Measurements from ENCODE around the gene LRIT1.

The LRIT1 gene

DNA sequence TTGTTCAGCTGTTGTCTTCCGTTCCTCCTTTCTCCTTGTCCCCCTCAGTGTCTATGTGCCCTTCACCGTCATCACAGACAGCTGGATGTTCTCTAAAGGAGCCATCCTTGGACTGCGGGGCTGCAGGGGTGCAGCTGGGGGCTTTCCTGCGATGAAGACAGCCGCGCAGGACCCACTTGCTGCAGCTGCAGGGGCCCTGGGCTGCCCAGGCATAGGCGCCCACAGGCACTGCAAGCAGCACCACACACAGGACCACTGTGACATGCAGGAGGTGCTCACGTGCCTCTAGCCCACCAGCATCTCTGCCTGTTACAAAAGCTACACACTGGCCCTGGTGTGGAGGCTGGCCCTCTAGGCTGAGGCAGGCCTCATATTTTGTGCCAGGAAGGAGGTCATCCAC, 19.4 kb downstream of the LRIT1 start:
- H3K4me3 ChIP-seq: no peak overlapping the region

DNA sequence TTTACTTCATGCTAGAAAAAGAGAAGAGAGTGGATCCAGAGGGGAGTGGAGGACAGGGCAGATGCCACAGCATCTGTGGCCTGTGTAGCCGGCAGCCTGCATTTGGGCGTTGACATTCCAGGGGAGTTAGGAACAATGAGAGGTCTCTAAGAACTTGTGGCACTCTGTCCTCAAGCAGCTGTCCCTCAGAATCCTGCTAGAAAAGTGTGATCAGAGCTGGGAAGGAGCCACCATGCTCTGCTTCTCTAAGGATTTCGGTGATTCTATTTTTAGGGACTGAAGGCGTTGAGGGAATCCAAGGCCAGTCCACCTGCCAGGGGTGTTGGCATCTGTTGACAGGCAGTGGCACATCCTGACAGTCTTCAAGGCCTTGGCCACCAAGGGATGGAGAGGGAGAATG, 23.6 kb downstream of the LRIT1 start:
- H3K4me3 ChIP-seq: no peak overlapping the region
- H3K27ac ChIP-seq: no peak overlapping the region

More for the DNA sequence above, 19.4 kb downstream of the LRIT1 start:
- H3K27ac ChIP-seq: no peak overlapping the region

DNA sequence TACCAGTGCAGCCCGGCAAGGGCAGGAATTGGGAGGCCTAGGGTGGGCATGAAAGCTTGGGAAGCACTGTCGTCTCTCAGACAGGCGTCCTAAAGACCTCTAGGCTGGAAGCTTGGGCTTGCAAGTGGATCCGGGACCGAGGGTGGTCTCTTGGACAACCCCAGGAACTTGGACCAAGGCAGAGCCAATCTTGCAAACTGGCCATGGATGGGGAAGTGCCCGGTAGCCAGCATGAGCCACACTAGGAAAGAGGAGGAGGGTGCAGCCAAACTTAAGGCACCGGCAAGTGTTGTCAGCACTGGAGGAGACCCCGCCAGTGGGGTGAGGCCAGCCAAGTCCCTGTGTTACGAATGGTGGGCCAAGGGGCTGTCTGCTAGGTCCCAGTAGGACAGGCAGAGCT, 24.5 kb downstream of the LRIT1 start:
- Histone ChIP-seq H3K4me3 (no peak overlapping the region), H3K27ac (no peak overlapping the region)

DNA sequence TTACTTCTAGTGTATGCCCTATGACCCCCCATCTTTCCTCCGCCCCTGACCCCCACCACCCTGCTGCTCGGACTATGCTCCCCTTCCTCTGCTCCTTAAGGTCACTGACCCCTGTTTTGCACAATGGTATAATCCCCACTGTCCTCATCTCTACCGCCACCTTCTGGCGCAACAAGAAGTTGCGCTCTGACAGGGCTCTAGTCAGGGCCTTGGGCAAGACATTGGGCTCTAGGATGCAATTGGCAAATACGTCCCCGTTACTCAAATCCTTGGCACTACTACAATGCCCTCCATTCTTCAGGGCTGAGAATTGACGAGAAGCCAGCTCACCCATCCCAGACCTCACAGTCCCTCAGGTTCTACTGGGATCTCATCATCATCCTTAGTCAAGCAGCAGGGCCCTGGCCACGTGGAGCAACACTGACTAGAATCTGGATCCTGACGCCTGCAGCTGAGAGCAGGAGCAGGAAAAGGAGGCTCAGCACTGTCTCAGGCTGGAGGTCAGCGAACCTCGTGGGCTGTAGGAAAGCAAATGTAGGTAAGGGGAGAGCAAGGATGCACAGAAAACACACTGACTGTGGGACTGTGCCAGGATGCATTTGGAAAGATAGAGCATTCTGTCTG, 26.6 kb downstream of the LRIT1 start:
- no peak overlapping the region for H3K4me3 ChIP-seq
- H3K27ac ChIP-seq: no peak overlapping the region

DNA sequence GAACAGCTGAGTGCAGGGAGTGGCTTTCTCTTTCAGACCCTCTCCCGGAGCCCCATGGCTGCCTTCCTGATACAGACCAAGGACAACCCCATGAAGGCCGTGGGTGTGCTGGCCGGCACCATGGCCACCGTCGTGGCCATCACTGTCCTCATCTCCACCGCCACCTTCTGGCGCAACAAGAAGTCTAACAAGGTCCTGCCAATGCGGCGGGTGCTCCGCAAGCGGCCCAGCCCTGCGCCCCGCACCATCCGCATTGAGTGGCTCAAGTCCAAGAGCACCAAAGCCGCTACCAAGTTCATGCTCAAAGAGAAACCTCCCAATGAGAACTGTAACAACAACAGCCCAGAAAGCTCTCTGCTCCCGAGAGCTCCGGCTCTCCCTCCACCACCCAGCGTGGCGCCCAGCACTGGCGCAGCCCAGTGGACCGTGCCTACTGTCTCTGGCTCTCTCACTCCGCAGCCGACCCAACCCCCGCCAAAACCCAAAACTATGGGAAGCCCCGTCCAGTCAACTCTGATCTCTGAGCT, 27.2 kb downstream of the LRIT1 start:
- no peak overlapping the region for H3K4me3 ChIP-seq
- no peak overlapping the region for H3K27ac ChIP-seq

DNA sequence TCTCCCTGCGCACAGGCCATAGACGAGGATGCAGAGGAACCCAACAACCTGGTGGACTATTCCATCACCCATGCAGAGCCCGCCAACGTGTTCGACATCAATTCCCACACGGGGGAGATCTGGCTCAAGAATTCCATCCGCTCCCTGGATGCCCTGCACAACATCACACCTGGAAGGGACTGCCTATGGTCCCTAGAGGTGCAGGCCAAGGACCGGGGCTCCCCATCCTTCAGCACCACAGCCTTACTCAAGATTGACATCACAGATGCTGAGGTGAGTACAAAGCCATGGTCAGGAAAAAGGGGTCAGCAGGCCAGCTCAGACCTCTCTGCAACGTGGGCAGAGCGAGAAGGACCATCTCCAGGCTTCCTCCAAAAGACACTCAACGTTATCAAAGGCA, 28.3 kb downstream of the LRIT1 start:
- no peak overlapping the region for H3K4me3 ChIP-seq
- no peak overlapping the region for H3K27ac ChIP-seq

DNA sequence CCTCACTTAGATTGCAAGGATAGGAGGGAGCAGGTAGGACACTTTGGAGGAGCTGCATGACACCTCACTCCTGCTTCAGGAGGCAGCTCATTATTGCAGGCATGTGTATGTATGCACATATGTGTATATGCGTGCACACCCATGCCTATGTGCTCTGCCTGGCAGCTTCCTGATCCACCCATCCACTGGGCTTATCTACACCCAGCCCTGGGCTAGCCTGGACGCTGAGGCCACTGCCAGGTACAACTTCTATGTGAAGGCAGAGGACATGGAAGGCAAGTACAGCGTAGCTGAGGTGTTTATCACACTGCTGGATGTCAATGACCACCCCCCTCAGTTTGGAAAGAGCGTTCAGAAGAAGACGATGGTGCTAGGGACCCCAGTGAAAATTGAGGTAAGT, 29.3 kb downstream of the LRIT1 start:
- Histone ChIP-seq H3K27ac (no peak overlapping the region), H3K4me3 (no peak overlapping the region)

DNA sequence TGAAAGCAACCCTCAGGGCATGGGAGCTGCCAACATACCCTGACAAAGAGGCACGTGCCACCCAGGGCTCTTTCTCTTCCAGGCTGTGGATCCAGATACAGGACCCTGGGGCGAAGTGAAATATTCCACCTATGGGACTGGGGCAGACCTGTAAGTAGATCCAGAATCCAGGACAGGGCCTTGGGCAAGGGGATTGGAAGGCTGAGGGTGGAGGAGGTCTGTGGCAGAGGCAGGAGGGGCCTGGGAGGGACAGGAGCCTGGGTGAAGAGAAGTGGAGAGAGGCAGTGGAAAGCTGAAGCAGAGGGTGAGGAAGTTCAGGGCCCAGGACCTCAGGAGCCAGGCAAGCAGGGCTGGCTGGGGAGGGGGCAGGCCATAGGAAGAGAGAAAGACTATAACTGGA, 29.8 kb downstream of the LRIT1 start:
- H3K4me3 ChIP-seq: no peak overlapping the region

DNA sequence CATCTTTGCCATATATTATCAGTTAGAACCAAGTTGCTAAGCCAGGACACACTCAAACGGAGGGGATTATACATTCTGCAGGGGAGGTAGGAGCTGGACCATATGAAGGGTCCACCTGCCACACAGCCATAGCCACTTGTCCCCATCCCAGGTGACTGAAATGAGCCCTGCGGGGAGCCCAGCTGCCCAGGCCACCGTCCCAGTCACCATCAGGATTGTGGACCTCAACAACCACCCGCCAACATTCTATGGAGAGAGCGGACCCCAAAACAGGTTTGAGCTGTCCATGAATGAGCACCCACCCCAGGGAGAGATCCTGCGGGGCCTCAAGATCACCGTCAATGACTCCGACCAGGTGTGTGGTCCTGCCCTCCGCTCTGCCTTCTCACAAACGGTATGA, 33.3 kb downstream of the LRIT1 start:
- H3K4me3 ChIP-seq: no peak overlapping the region
- no peak overlapping the region for H3K27ac ChIP-seq

More for the DNA sequence above, 29.8 kb downstream of the LRIT1 start:
- no peak overlapping the region for H3K27ac ChIP-seq

DNA sequence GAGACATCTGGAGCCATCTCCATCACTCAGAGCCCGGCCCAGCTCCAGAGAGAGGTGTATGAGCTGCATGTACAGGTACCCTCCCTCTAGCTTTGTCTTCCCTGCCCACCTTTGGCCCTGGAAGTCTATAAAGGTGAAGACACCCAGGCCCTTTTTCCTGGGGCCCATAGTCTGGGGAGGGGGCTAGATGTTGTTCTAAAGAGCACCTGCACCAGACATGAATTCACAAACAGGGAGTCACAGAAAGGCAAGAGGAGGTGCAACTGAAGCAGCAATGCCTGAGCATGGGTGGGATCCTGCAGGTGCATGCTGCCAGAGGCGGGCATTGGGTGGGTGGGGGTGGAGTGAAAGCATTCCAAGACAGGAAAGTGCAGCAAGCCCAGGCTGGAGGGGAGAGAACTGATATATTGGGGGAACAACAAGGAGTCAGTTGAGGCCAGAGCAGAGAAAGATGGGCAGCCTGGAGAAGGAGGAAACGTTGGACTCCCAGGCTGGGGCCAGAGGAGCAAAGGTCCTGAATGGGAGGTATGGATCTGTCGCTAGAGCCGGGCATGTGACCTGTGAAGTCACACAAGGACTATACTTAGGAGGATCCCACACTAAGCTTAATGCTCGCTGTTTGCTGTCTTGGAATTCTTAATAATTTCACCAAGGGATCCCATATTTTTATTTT, 35.4 kb downstream of the LRIT1 start:
- Histone ChIP-seq H3K4me3 (no peak overlapping the region), H3K27ac (no peak overlapping the region)

DNA sequence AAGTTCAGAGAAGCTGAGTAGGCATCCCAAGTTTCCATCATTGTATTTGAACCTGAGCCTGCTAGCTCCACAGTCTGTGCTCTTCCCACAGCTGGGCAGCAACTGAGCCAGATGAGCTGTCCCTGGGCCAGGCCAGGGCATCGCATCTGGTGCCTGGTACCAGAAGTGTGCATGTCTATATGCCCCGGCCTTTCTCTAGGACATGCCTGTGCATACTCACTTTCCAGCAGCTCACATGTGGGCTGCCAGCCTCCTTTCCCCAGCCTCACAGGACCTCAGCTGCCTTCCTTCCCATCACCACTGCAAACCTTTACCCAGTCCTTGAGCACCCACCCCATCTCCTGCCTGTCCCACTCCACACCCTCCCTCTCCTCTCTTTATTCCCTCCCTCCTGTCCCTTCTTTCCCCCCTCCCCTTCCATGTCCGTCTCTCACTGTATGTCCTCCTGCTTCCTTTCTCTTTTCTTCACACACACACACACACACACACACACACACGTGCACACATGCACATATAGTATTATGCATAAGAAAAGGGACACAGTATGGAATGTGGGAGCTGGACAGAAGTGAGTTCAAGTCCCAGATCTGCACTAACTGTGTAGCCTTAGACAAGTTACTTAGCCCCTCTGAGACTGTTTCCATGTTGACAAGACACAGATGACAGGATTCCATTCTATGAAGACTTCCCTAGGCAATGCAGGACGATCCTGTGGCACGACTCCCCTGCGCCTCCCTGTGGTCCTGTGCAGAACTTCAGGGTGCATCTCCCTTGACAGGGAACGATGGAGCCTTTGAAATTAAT, 36.1 kb downstream of the LRIT1 start:
- H3K4me3 ChIP-seq: no peak overlapping the region

DNA sequence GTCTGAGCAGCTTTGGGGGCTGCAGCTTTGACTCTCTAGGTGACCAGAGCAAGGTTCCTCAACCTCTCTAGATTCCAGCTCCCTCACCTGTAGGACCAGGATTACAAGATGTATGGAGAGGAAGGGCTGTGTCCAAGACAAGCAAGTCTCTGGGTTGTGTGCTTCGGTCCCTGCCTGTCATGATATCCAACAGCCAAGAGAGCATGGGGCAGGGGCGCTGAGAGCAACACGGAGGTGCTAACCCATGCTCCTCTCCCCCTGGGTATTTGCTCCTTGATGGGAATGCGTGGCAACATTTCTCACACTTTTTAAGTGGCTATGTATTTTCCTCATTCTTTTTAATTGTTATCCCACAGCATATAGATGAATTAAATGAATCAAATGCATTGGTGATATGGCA, 36.7 kb downstream of the LRIT1 start:
- Histone ChIP-seq H3K27ac (no peak overlapping the region), H3K4me3 (no peak overlapping the region)

More for the DNA sequence above, 36.1 kb downstream of the LRIT1 start:
- no peak overlapping the region for H3K27ac ChIP-seq

DNA sequence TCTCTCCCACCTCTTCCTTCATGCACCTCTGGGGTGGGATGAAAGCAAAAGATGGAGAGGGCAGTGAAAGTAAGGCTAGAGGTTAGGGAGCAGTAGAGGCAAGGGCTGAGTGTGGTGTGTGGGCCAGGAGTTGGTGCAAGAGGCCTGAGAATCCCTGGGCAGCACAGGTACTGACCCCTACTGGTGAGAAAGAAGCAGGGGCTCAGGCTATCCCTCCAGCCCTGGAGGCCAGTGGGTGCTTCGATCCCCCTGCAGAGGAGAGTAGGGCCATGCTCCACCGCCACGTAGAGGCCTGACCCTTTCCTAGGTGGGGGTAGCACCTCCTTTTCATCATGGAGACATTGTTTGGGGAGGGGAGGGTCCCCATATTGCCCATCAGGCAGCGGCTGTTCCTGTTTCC, 37.2 kb downstream of the LRIT1 start:
- no peak overlapping the region for H3K27ac ChIP-seq
- H3K4me3 ChIP-seq: no peak overlapping the region

DNA sequence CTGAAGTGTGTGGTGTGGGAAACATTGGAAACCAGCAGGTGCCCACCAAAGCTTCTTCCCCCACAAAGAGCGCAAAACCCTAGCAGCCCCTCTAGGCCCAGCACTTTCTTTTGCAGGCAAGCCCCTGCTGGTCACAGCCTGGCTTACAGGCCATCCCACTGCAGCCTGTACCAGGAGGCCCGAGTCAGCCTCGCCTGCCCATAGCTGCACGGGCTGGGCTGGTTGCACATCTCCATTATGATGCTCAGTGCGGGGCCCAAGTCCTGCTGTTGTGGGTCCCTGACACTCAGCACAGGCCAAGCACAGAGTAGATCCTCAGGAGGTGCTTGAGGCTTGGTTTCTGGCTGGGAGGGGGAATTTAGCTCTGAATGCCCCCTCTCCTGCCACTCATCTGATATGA, 39.0 kb downstream of the LRIT1 start:
- Histone ChIP-seq H3K4me3 (no peak overlapping the region), H3K27ac (no peak overlapping the region)

DNA sequence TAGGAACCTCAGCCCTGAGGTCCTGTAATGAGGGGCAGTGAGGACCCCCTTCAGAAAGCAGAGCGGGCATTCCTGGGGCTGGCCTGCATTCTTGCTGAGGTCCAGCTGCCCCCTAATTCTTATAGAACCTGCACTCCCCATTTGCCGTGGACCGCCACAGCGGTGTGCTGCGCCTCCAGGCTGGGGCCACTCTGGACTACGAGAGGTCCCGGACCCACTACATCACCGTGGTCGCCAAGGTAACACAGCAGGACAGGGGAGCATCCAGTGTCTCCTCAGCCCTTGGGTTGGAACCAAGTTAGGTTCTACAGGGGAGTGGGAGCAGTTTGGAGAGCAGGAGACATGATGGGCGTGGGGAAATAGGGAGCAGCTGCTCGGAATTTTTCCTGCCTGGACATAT, 39.7 kb downstream of the LRIT1 start:
- no peak overlapping the region for H3K4me3 ChIP-seq
- no peak overlapping the region for H3K27ac ChIP-seq

DNA sequence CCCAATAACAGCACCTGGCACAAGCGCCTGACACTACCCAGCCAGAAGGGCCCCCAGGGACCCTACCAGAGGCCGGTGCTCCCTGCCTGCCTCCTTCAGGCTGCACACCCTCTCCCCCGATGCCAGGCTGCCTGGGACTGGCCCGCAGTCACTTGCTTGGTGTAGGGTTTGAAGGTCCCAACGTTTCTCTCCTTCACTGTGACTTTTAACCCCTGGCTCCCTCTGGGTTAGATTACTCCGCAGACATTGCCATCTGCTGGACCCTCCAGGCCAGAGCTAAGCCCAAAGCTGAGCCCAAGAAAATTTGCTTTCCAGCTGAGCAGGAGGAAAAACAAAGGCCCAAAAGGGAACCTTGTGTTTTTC, 40.1 kb downstream of the LRIT1 start:
- H3K27ac ChIP-seq: no peak overlapping the region
- H3K4me3 ChIP-seq: no peak overlapping the region

DNA sequence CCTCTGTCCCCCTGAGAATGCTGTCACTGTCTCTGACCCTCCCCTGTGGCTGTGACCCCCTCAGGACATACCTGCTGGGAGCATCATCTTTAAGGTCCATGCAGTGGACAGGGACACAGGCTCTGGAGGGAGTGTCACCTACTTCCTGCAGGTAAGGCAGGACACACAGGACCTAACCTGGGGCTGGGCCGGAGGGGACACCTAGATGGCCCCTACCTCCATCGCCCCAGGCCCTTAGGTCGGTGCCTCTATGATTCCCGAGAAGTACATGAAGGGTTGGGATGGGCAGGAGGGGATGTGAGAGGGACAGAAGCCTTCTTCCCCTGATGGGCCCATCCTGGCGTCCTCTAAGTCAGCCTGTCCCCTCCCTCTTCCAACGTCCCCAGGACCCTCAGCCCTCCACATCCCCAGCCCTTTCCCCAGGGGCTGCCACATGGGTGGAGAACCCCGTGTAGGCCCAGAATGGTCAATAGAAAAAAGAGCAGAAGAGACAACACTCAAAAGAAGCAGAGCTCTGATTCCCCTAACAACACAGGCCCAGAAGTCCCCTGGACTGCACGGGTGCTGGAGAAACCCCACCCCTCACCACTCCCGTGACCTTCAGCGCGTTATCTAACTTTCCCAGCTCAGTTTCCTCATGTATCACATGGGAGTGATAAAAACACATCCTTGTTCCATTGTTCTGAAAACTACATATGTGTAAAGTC, 40.7 kb downstream of the LRIT1 start:
- H3K27ac ChIP-seq: no peak overlapping the region

DNA sequence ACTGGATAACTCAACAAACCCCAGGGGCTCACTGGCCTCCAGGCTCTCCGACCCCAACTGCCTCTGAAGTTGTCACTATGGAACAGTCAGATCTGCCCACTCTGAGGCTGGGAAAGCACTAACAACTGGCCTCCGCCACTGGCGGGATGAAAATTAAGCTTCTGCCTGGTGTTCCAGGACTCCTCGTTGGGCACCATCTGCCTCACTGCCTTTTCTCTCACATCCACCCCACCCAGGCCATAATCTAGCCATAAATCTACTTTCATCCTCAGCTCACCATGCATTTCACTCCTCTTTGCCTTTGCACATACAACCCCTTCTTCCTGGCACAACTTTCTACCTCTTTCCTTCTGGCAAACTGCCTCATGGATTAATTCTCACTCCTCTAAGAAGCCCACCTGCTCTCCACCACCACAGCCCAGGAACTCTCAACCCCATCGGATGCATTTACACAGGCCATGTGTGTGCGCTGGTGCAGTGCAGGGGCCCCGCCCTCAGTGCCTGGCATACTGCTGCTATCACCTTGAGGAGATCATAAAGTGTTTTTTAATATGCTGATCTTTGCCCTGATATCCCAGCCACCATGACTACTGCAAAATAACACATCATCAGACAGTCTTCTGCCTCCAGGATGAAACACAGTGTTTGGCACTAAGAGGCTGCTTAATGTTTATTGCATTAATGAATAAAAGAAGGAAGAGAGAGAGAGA, 43.0 kb downstream of the LRIT1 start:
- no peak overlapping the region for H3K27ac ChIP-seq

More for the DNA sequence above, 40.7 kb downstream of the LRIT1 start:
- no peak overlapping the region for H3K4me3 ChIP-seq

DNA sequence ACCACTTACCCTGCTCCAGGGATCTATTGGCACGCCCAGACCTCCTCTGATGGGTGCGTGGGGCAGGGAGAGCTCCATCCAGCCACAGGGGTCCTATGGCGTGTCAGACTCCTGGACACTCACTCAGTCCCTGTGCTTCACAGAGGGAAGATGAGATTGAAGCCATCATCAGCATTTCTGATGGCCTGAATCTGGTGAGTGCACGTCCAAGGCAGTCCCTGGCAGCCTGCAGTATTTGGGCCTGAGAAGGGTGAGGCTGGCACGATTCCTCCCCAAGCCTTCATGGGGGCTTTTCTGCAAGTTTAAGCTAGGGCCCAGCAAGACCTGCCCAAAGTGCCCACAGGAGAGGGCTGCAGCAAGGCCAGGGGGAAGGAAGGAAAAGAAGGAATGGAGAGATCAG, 43.7 kb downstream of the LRIT1 start:
- H3K27ac ChIP-seq: no peak overlapping the region
- no peak overlapping the region for H3K4me3 ChIP-seq

More for the DNA sequence above, 43.0 kb downstream of the LRIT1 start:
- no peak overlapping the region for H3K4me3 ChIP-seq

DNA sequence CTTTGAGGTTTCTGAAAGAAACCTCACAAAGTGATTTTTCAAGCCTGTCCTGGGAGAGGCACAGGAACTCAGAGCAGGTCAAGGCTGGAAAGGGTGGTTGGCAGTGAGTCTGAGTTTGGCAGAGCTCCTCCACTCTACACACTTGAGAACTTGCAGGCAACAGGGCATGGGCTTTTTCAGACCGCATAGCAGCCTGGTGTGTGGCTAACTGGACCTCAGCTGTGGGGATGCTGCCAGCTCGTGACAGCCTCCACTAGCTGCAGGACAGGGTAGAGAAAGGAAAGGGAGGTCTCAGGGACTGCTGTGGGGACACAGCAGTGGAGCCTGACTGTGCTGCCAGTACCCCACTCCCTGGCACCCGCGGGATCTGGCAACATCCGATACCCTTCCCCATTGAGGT, 44.4 kb downstream of the LRIT1 start:
- Histone ChIP-seq H3K4me3 (no peak overlapping the region), H3K27ac (no peak overlapping the region)
